MM.1S (cell line): ENCODE data around the gene TTC28.

Source experiments
- DNase-seq: peaks from one replicate; pipeline ENCODE4 v3.0.0-alpha.2; 2015
- H2AFZ ChIP-seq: fragments of 300-600 bp; sonication (generic); 2 replicates; pipeline ENCODE4 v1.6.0; 2016; ENCODE audit warnings: antibody characterized with exemption, low read length
- H3F3A ChIP-seq: fragments of 300-600 bp; sonication (generic); 2 replicates; pipeline ENCODE4 v1.6.1; 2016; ENCODE audit warnings: mild to moderate bottlenecking, antibody characterized with exemption, low read length, moderate library complexity, mixed read lengths; ENCODE audit not compliant: insufficient read depth
- H3K27ac ChIP-seq: fragments of 300-600 bp; sonication (generic); 2 replicates; pipeline ENCODE4 v1.5.1; 2016; ENCODE audit warnings: mild to moderate bottlenecking, low read length
- H3K27me3 ChIP-seq: fragments of 300-600 bp; sonication (generic); replicated peaks from 2 replicates; pipeline ENCODE4 v1.6.0; 2016; ENCODE audit warnings: low read length; ENCODE audit not compliant: insufficient read depth
- H3K36me3 ChIP-seq: fragments of 300-600 bp; sonication (generic); replicated peaks from 2 replicates; pipeline ENCODE4 v1.6.1; 2016; ENCODE audit warnings: mild to moderate bottlenecking, low read length, mixed read lengths; ENCODE audit not compliant: insufficient read depth
- H3K4me1 ChIP-seq: fragments of 300-600 bp; sonication (generic); 2 replicates; pipeline ENCODE4 v1.6.1; 2016; ENCODE audit warnings: low read length, mixed read lengths
- H3K4me2 ChIP-seq: fragments of 300-600 bp; sonication (generic); 2 replicates; pipeline ENCODE4 v1.6.0; 2016; ENCODE audit warnings: low read depth, low read length
- H3K4me3 ChIP-seq: fragments of 300-600 bp; sonication (generic); 2 replicates; pipeline ENCODE4 v1.5.1; 2016; ENCODE audit warnings: low read length, mixed read lengths
- H3K79me2 ChIP-seq: fragments of 300-600 bp; sonication (generic); 2 replicates; pipeline ENCODE4 v1.6.1; 2016; ENCODE audit warnings: mixed run types, low read length, mixed read lengths
- H3K9ac ChIP-seq: fragments of 300-600 bp; sonication (generic); 2 replicates; pipeline ENCODE4 v1.6.1; 2016; ENCODE audit warnings: low read length, mixed read lengths
- H3K9me2 ChIP-seq: fragments of 300-600 bp; sonication (generic); replicated peaks from 2 replicates; pipeline ENCODE4 v1.6.1; 2016; ENCODE audit warnings: mild to moderate bottlenecking, low read length, mixed read lengths; ENCODE audit not compliant: insufficient read depth
- H3K9me3 ChIP-seq: fragments of 300-600 bp; sonication (generic); replicated peaks from 2 replicates; pipeline ENCODE4 v1.6.1; 2016; ENCODE audit warnings: mild to moderate bottlenecking, low read length, mixed read lengths; ENCODE audit not compliant: insufficient read depth
- H4K20me1 ChIP-seq: fragments of 300-600 bp; sonication (generic); 2 replicates; pipeline ENCODE4 v1.6.1; 2016; ENCODE audit warnings: mild to moderate bottlenecking, low read length, moderate library complexity, mixed read lengths; ENCODE audit not compliant: insufficient read depth
- CTCF ChIP-seq: fragments of 300-600 bp; sonication (generic); IDR thresholded peaks from 2 replicates; pipeline ENCODE4 v1.5.1; 2016; ENCODE audit warnings: antibody characterized with exemption, low read length, mixed read lengths
- EZH2 ChIP-seq: fragments of 300-600 bp; sonication (generic); optimal IDR thresholded peaks from 2 replicates; pipeline ENCODE3; 2017; ENCODE audit warnings: low read depth, mild to moderate bottlenecking, antibody characterized with exemption, low read length, mixed read lengths
- EZH2phosphoT487 ChIP-seq: fragments of 300-600 bp; sonication (generic); IDR thresholded peaks from 2 replicates; pipeline ENCODE4 v1.6.1; 2018; ENCODE audit warnings: antibody characterized with exemption, low read length

Gene TTC28

DNA sequence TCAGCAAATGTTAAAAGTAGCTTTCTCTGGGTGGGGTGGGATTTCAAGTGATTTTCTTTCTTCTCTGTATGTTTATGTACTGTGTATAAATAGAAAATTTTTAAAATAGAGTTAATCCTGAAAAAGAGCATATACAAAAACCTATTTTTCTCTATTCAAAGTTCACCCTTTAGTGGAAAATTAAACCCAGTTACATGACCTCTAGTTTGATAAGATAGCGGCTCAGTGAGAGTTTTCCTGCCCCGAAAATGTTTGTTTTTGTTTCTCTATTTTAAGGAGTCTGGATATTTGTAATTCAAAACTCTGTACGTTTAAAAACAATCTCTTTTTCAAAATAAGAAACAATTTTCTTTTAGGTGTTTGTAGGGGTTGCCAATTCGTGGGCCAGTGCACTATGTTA, 718.5 kb downstream of the TTC28 start:
- Histone ChIP-seq H3F3A (no peaks in the 10 kb centered on the region), H3K27me3 (no peaks in the 10 kb centered on the region), H3K4me3 (no peak overlapping the region), H3K9me2 (no peaks in the 10 kb centered on the region), H3K4me2 (no peak overlapping the region), H3K36me3 (no peaks in the 10 kb centered on the region), H3K79me2 (no peaks in the 10 kb centered on the region), H3K4me1 (no peaks in the 10 kb centered on the region), H4K20me1 (no peaks in the 10 kb centered on the region), H3K9me3 (no peaks in the 10 kb centered on the region), H3K27ac (no peak overlapping the region), H3K9ac (no peak overlapping the region), H2AFZ (no peak overlapping the region)
- TF ChIP-seq EZH2phosphoT487 (no peak), CTCF (no peak), EZH2 (no peak)
- DNase-seq = no peak

GRCh38 chr22:27959335-27960090, 720.1 kb downstream of the TTC28 start:
- no peaks in the 10 kb centered on the region for H4K20me1 ChIP-seq
- no peak overlapping the region for H3K9ac ChIP-seq
- H3K79me2 ChIP-seq = no peaks in the 10 kb centered on the region
- H3K9me2 ChIP-seq = no peaks in the 10 kb centered on the region
- no peak overlapping the region for H3K4me3 ChIP-seq
- no peaks in the 10 kb centered on the region for H3K9me3 ChIP-seq
- H2AFZ ChIP-seq = no peak overlapping the region
- no peak for DNase-seq
- H3K36me3 ChIP-seq = no peaks in the 10 kb centered on the region
- no peaks in the 10 kb centered on the region for H3K4me1 ChIP-seq
- no peak overlapping the region for H3K27ac ChIP-seq
- TF ChIP-seq CTCF (no peak), EZH2phosphoT487 (no peak), EZH2 (no peak)
- no peaks in the 10 kb centered on the region for H3K27me3 ChIP-seq
- H3F3A ChIP-seq = no peaks in the 10 kb centered on the region
- H3K4me2 ChIP-seq = no peak overlapping the region

DNA sequence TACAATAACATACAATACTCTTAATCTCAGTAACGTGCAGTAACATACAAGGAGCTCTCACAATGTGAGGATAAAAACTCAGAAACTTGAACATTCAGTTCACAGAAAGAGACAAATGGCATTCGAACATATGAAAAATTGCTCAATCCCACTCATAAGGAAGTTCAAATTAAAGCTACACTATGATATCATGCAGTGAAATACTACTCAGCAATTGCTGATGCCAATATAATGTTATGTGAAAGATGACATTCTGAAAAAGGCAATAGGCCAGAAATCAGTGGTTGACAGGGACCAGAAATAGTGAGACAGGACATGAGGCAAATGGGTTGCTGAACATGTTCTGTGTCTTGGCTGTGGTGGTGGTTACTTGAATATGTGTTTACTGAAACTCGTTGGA, 726.9 kb downstream of the TTC28 start:
- Histone ChIP-seq H3K9me3 (no peaks in the 10 kb centered on the region), H3K4me2 (no peak overlapping the region), H3K79me2 (no peaks in the 10 kb centered on the region), H3K27ac (no peak overlapping the region), H4K20me1 (no peaks in the 10 kb centered on the region), H3K36me3 (no peaks in the 10 kb centered on the region), H3K9me2 (no peaks in the 10 kb centered on the region), H3K27me3 (no peaks in the 10 kb centered on the region), H3K4me1 (no peaks in the 10 kb centered on the region), H3F3A (no peaks in the 10 kb centered on the region), H3K4me3 (no peak overlapping the region), H2AFZ (no peak overlapping the region), H3K9ac (no peak overlapping the region)
- DNase-seq = no peak
- TF ChIP-seq EZH2phosphoT487 = no peak
- no peak for TF ChIP-seq CTCF
- TF ChIP-seq EZH2 = no peak
